NCI-H226 (cell line): ENCODE measurements around the gene CHST5.
A peak's percentile ranks its signal among the peaks of the same experiment; 100 is the strongest.
"Not testable (repeated sequence)": the region's sequence is repeated elsewhere in the genome, so short reads cannot be mapped to it uniquely, and the experiment has no call there.

Source experiments
- DNase-seq: peaks from one replicate; pipeline ENCODE4 v3.0.0-alpha.2; 2015

The CHST5 gene

GRCh38 chr16:75548456-75548855 is 12.5 kb upstream of the CHST5 start:
- not testable (repeated sequence) for DNase-seq

- DNase-seq, result no peak
Observed at GRCh38 chr16:75546293-75546692, 10.4 kb upstream of the CHST5 start.

- not testable (repeated sequence) for DNase-seq
Observed at GRCh38 chr16:75545879-75546278, 10.0 kb upstream of the CHST5 start.

GRCh38 chr16:75542462-75542861 is 6.6 kb upstream of the CHST5 start:
- not testable (repeated sequence) for DNase-seq

- DNase-seq, result no peak
Observed at GRCh38 chr16:75541236-75541635, 5.3 kb upstream of the CHST5 start.

GRCh38 chr16:75538882-75539565 is 3.1 kb upstream of the CHST5 start:
- not testable (repeated sequence) for DNase-seq

- DNase-seq, result no peak
Observed at GRCh38 chr16:75537776-75538175, 1.9 kb upstream of the CHST5 start.

- no peak for DNase-seq
Observed at GRCh38 chr16:75535211-75535843, 581 bp downstream of the CHST5 start.

- no peak for DNase-seq
Observed at GRCh38 chr16:75534560-75535205, 1.2 kb downstream of the CHST5 start.

- no peak for DNase-seq
Observed at GRCh38 chr16:75532791-75533190, 3.1 kb downstream of the CHST5 start.

- DNase-seq, result no peak
Observed at GRCh38 chr16:75532142-75532765, 3.7 kb downstream of the CHST5 start.

GRCh38 chr16:75529959-75530358 is 5.9 kb downstream of the CHST5 start:
- no peak for DNase-seq

- DNase-seq, result no peak
Observed at GRCh38 chr16:75529056-75529905, 6.6 kb downstream of the CHST5 start.

GRCh38 chr16:75527825-75528299 is 8.0 kb downstream of the CHST5 start:
- DNase-seq, result no peak

- DNase-seq, result no peak
Observed at GRCh38 chr16:75526032-75526790, 9.7 kb downstream of the CHST5 start.

- DNase-seq, result no peak
Observed at GRCh38 chr16:75519175-75519574, 16.7 kb downstream of the CHST5 start.

- not testable (repeated sequence) for DNase-seq
Observed at GRCh38 chr16:75516189-75516966, 19.5 kb downstream of the CHST5 start.

GRCh38 chr16:75514296-75514695 is 21.6 kb downstream of the CHST5 start:
- no peak for DNase-seq

GRCh38 chr16:75506574-75506973 is 29.3 kb downstream of the CHST5 start:
- peak; percentile 78 for DNase-seq

- DNase-seq, result no peak
Observed at GRCh38 chr16:75506107-75506506, 29.8 kb downstream of the CHST5 start.

- no peak for DNase-seq
Observed at GRCh38 chr16:75503801-75504200, 32.1 kb downstream of the CHST5 start.
